Ovary (tissue), 9 donors: ENCODE data around the gene MIER2. TPM values are rescaled to one million over a fixed set of nuclear protein-coding genes. Genes with fewer than 3 reads are reported as not detected.

Experiments used
- DNase-seq, 5 donors: peaks; one replicate each; pipeline ENCODE4 v3.0.0-alpha.2; 2019 to 2020
- H3K27ac ChIP-seq, 2 donors: fragments of 200-600 bp; one replicate each; pipeline versions ENCODE4 v1.5.1 to v1.8.0; 2019 to 2022
- H3K27me3 ChIP-seq: fragments of 200-600 bp; one replicate; pipeline ENCODE4 v1.8.0; 2022
- H3K36me3 ChIP-seq: fragments of 200-600 bp; sonication (generic); one replicate; pipeline ENCODE4 v1.5.1; 2019
- H3K4me1 ChIP-seq: one replicate; pipeline ENCODE4 v1.8.1; 2013; ENCODE audit warnings: mild to moderate bottlenecking, moderate library complexity; ENCODE audit not compliant: insufficient read depth
- H3K4me3 ChIP-seq: fragments of 200-600 bp; sonication (generic); one replicate; pipeline ENCODE4 v1.5.1; 2017
- H3K9me3 ChIP-seq, 2 donors: fragments of 200-600 bp in 1 of 2; sonication (generic) in 1 of 2; one replicate each; pipeline versions ENCODE4 v1.5.1 to v1.8.1; 2013 to 2019; ENCODE audit warnings: mild to moderate bottlenecking in 1 of 2, moderate library complexity in 1 of 2
- EP300 ChIP-seq: sonication (generic); formaldehyde crosslinking; IDR thresholded peaks from one replicate; pipeline ENCODE4 v1.6.1; 2017; ENCODE audit warnings: antibody characterized with exemption
- POLR2A ChIP-seq: fragments of 450-650 bp; IDR thresholded peaks from one replicate; pipeline ENCODE4 v1.6.1; 2017; ENCODE audit warnings: antibody characterized with exemption, mild to moderate bottlenecking, moderate library complexity
- WGBS, 3 donors: extraction: QIAGEN DNeasy Blood & Tissue Kit in 1 of 3; methylation state at CpG; one replicate each; pipeline versions ENCODE4 v1.1.5 to v1.1.7; 2013 to 2017; 5-methylcytosine and 5-hydroxymethylcytosine counted together
- intact Hi-C, 4 donors: fragments of 100-400 bp; cut with DNase I; formaldehyde crosslinking; loops; one replicate each; pipeline versions ENCODE4 v1.11.0 to v1.15.1; 2022 to 2023
- polyA plus RNA-seq, 2 donors: library from polyadenylated mRNA; stranded (reverse); fragments of 200-250 nt in 1 of 2; fragments of 350-450 nt in 1 of 2; fragmentation: Illumina TruSeq in 1 of 2; extraction: RNeasy Lipid Tissue Mini Kit (QIAGEN cat#74804) in 1 of 2; gene quantifications; one replicate each; pipeline ENCODE4 v1.2.3, GENCODE V29; 2013 to 2014
- total RNA-seq, 7 donors: library from RNA; depleted of rRNA in 2 of 7; stranded (reverse); fragments of >200 nt in 2 of 7; fragmentation: NEBNext Ultra II Directional in 3 of 7; extraction: Animal tissue kit (Norgen Biotek cat#: 25700) in 3 of 7; gene quantifications; one replicate each; pipeline versions ENCODE4 v1.1.0 to v1.2.4, GENCODE V29; 2016 to 2023
- TF ChIP-seq, protein P1 (sequence below), 3 donors: fragments of 450-650 bp in 2 of 3; fragments of 200-600 bp in 1 of 3; IDR thresholded peaks; one replicate each; pipeline versions ENCODE4 v1.5.1 to v1.8.0; 2016 to 2022; ENCODE audit warnings: antibody characterized with exemption in 3 of 3, mild to moderate bottlenecking in 1 of 3
- donor health status: DM: no; HTN: no; CAD: no; lungs with moderate emphysema.
- donor health status: DM: no; HTN: no; CAD: no.
- donor health status: Bipolar disorder and iron deficiency.
- donor health status: DM: yes; HTN: yes; CAD: no.
- donor health status: DM: no; HTN: no; CAD: no.
- donor health status: DM: yes; HTN: yes; CAD: no.

The MIER2 gene
- total and polyA plus RNA-seq, 9 donors, result 9.8 to 29.6 (median 21.7) TPM

DNA sequence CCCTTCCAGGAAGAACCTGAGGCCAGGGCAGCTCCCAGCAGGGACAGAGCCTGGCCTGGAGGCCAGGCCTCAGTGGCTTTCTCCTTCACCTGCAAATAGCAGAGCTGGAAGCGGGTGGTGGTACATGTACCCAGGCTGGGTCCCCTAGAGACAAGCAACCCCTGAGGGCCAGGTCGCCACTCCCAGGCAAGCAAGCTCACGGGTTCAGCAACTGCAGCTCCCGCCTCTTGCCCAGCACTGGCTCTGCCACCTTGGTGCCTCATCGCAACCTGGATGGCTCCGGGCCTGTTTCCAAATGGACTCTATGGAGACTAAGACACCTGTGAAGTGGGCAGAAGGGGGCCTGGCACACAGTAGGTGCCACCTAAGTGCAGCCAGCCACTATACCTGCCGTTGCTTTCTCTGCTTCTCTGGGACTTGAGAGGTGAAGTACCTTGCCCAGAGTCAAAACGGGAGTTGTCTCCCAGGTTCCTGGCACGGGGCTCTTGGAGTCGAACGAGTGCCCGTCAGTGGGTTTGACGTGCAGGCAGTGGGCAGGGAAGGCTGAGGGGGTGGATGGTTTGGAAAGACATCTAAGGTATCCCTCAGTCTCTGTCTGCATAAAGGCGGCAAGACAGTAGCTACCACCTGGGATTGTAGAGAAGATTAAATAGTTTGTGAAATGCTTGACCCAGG lies 51.0 kb downstream of the MIER2 start:
- Histone ChIP-seq H3K36me3 (no peaks in the 10 kb centered on the region), H3K4me3 (no peak overlapping the region), H3K9me3 (no peaks in the 10 kb centered on the region), H3K27me3 (no peaks in the 10 kb centered on the region), H3K4me1 (peaks cover 2% of the 10 kb centered on the region), H3K27ac (no peak overlapping the region)
- WGBS, 3 donors, result 64 to 74% (median 71%) methylated on average over 14 of the region's 14 CpGs
- TF ChIP-seq EP300 (no peak), POLR2A (no peak)
- TF ChIP-seq, protein P1, sequence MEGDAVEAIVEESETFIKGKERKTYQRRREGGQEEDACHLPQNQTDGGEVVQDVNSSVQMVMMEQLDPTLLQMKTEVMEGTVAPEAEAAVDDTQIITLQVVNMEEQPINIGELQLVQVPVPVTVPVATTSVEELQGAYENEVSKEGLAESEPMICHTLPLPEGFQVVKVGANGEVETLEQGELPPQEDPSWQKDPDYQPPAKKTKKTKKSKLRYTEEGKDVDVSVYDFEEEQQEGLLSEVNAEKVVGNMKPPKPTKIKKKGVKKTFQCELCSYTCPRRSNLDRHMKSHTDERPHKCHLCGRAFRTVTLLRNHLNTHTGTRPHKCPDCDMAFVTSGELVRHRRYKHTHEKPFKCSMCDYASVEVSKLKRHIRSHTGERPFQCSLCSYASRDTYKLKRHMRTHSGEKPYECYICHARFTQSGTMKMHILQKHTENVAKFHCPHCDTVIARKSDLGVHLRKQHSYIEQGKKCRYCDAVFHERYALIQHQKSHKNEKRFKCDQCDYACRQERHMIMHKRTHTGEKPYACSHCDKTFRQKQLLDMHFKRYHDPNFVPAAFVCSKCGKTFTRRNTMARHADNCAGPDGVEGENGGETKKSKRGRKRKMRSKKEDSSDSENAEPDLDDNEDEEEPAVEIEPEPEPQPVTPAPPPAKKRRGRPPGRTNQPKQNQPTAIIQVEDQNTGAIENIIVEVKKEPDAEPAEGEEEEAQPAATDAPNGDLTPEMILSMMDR (IDR thresholded peaks at IDR 0.05), result no peak
- peak in 1 of 5 donors; percentile 29 for DNase-seq
- intact Hi-C loops, result no loop called here

DNA sequence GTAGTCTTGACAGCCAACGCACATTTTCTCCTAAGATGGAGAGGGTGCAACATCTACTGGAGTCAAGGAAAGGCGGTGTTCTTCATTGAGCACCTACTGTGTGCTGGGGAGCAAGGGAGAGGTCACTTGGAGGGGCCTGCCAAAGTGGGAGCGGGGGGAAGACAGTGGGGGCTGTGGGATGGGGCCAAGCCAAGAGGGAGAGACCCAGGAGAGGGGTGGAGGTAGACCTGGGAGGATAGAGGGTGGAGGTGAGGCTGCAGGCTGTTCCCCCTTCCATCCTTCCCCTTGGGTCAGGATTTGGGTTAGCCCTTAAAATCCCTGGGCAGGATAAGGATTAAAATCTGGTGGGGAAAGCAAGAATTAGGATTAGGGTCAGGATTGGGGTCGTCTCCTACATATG lies 51.6 kb downstream of the MIER2 start:
- Histone ChIP-seq H3K27me3 (no peaks in the 10 kb centered on the region), H3K4me3 (no peak overlapping the region), H3K36me3 (no peaks in the 10 kb centered on the region), H3K27ac (no peak overlapping the region), H3K4me1 (peaks cover 2% of the 10 kb centered on the region), H3K9me3 (no peaks in the 10 kb centered on the region)
- intact Hi-C loops, result no loop called here
- TF ChIP-seq, protein P1 (IDR thresholded peaks at IDR 0.05), result no peak
- TF ChIP-seq POLR2A (no peak), EP300 (no peak)
- 84 to 88% (median 85%) methylated on average over 4 of the region's 4 CpGs for WGBS, 3 donors
- no peak for DNase-seq

DNA sequence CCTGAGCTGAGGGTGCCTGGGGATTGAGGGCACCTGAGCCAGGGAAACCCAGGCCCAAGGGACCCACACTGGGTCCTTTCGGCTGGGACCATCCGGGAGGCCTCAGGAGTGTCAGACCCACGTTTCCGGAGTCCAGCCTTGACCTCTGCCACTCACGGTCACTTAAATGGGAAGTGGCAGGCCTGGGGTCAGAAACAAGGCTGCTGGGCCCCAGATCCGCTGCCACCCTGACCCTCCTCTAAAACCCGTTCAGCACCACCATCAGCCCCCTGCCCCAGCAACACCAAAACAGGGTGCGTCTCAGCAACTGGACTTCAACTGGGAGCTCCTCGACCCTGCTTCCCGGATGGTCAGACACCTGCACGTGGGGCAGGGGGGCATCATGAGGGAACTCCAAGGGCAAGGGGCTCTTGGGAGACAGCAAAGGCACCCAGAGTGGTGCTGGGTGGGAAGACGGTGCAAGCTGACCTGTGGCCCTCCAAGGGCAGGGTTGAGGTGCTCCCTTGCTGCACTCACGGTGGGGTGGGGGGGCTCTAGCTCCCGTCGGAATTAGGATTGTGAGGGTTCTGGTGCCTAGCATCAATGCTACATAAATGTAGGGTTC lies 52.2 kb downstream of the MIER2 start:
- Histone ChIP-seq H3K36me3 (no peaks in the 10 kb centered on the region), H3K27me3 (no peaks in the 10 kb centered on the region), H3K27ac (no peak overlapping the region), H3K4me3 (no peak overlapping the region), H3K9me3 (no peaks in the 10 kb centered on the region), H3K4me1 (peaks cover 2% of the 10 kb centered on the region)
- intact Hi-C loops, result no loop called here
- 67 to 81% (median 79%) methylated on average over 13 to 15 of the region's 15 CpGs for WGBS, 3 donors
- TF ChIP-seq EP300 (no peak), POLR2A (no peak)
- TF ChIP-seq, protein P1 (IDR thresholded peaks at IDR 0.05), result no peak
- no peak for DNase-seq

GRCh38 chr19:291561-292280 lies 52.9 kb downstream of the MIER2 start:
- Histone ChIP-seq H3K4me1 (peaks cover 2% of the 10 kb centered on the region), H3K36me3 (no peaks in the 10 kb centered on the region), H3K27ac (peak overlapping the region in 1 of 2 donors; percentile 27), H3K27me3 (no peaks in the 10 kb centered on the region), H3K4me3 (peak overlapping the region; percentile 16), H3K9me3 (no peaks in the 10 kb centered on the region)
- TF ChIP-seq, protein P1 (IDR thresholded peaks at IDR 0.05), result no peak
- TF ChIP-seq EP300 (no peak), POLR2A (no peak)
- DNase-seq, result no peak
- 18 to 50% (median 45%) methylated on average over 35 to 64 of the region's 71 CpGs for WGBS, 3 donors
- intact Hi-C loops, result no loop called here
